Motor neuron (in vitro differentiated cells): ENCODE data around the gene IRF9. TPM values are rescaled to one million over a fixed set of nuclear protein-coding genes. Genes with fewer than 3 reads are reported as not detected.

Source experiments
- ATAC-seq, 8 experiments: fragments of 200-7000 bp; cut with Tn5 transposase; replicated peaks in 6 of 8; 2 replicates each; pipeline ENCODE4 v1.8.0; 2021; ENCODE audit warnings: mild to moderate bottlenecking in 8 of 8, moderate library complexity in 8 of 8
- H3K27ac ChIP-seq, 2 donors: fragments of 250-450 bp; sonication (Bioruptor Pico); 2 replicates each; pipeline ENCODE4 v1.9.0; 2021; ENCODE audit warnings: antibody characterized with exemption in 2 of 2, mild to moderate bottlenecking in 2 of 2, moderate library complexity in 1 of 2
- H3K4me1 ChIP-seq, 2 donors: fragments of 250-450 bp; sonication (Bioruptor Pico); replicated peaks in 1 of 2; 2 replicates each; pipeline ENCODE4 v1.6.1; 2021; ENCODE audit warnings: antibody characterized with exemption in 2 of 2, mild to moderate bottlenecking in 2 of 2, moderate library complexity in 1 of 2
- H3K4me3 ChIP-seq, 5 donors: fragments of 250-450 bp; sonication (Bioruptor Pico); 2 replicates each; pipeline ENCODE4 v1.9.0; 2021; ENCODE audit warnings: antibody characterized with exemption in 5 of 5, mild to moderate bottlenecking in 5 of 5, moderate library complexity in 4 of 5
- WGBS, 10 experiments: fragments of 450-650 bp; shearing (Covaris generic); methylation state at CpG; one replicate each; pipeline ENCODE4 v1.0.0; 2022; 5-methylcytosine and 5-hydroxymethylcytosine counted together
- in situ Hi-C, 9 experiments: fragments of 400-800 bp; cut with MboI; loops; one replicate each; pipeline ENCODE4 v1.15.0; 2021; ENCODE audit warnings: low sequenced_read_pairs in 9 of 9, low pct_unique_long_range_greater_than_20kb in 2 of 9; ENCODE audit not compliant: unreplicated experiment in 9 of 9
- total RNA-seq, 8 experiments: library from RNA; unstranded; fragments of 300-600 nt; gene quantifications; 2 replicates each; pipeline versions ENCODE4 v1.2.3 to v1.2.4, GENCODE V29; 2022

IRF9 gene
- total RNA-seq, 8 experiments from 2014 or later = 6.6 to 151 (median 34.7) TPM

- in situ Hi-C loops = no loop called here
- ATAC-seq = no peak
- Histone ChIP-seq H3K27ac (no peak overlapping the region), H3K4me3 (peak overlapping the region in 4 of 5 donors; percentile 57 to 87 (median 69)), H3K4me1 (peaks cover 11 to 14% of the 10 kb centered on the region in 2 donors)
- 94% methylated on average over 2 of the region's 2 CpGs; no CpG with 5 or more reads in 9 of the 10 experiments for WGBS, 10 experiments
Measured at GRCh38 chr14:24187539-24187915, 26.5 kb downstream of the IRF9 start.

- in situ Hi-C loops = no loop called here
- 0 to 4% (median 0%) methylated on average over 1 to 17 of the region's 65 CpGs for WGBS, 10 experiments
- Histone ChIP-seq H3K4me1 (peaks cover 11 to 14% of the 10 kb centered on the region in 2 donors), H3K27ac (peak within 1 kb of the TSS; percentile 83 to 94), H3K4me3 (peak within 1 kb of the TSS; percentile 57 to 87 (median 72))
- ATAC-seq = peak; percentile 90 to 96 (median 94)
Measured at GRCh38 chr14:24188251-24189058, 27.4 kb downstream of the IRF9 start, which contains the start of gene IPO4. IPO4 (minus strand) TSS chr14:24188816; CDS start chr14:24188787, 29 bp downstream.

- WGBS, 10 experiments = 0 to 17% (median 0%) methylated on average over 1 to 3 of the region's 3 CpGs; no CpG with 5 or more reads in 2 of the 10 experiments
- in situ Hi-C loops = no loop called here
- peak overlapping the region in 1 of 2 donors; percentile 25 for H3K27ac ChIP-seq
Measured at GRCh38 chr14:24189059-24189375, 28.0 kb downstream of the IRF9 start.

GRCh38 chr14:24189460-24189859 lies 28.4 kb downstream of the IRF9 start:
- Histone ChIP-seq H3K4me3 (no peak overlapping the region), H3K4me1 (peaks cover 13 to 18% of the 10 kb centered on the region in 2 donors), H3K27ac (peak overlapping the region in 1 of 2 donors; percentile 25)
- ATAC-seq = no peak
- in situ Hi-C loops = no loop called here
- WGBS, 10 experiments = 68 to 100% (median 91%) methylated on average over 1 to 6 of the region's 9 CpGs; no CpG with 5 or more reads in 2 of the 10 experiments

More at GRCh38 chr14:24189059-24189375, 28.0 kb downstream of the IRF9 start:
- Histone ChIP-seq H3K4me3 (peak overlapping the region; percentile 57 to 87 (median 72)), H3K4me1 (peaks cover 11 to 14% of the 10 kb centered on the region in 2 donors)
- no peak for ATAC-seq

GRCh38 chr14:24190416-24190815 lies 29.4 kb downstream of the IRF9 start:
- WGBS, 10 experiments = 75 to 100% (median 91%) methylated on average over 1 to 5 of the region's 10 CpGs; no CpG with 5 or more reads in 2 of the 10 experiments
- in situ Hi-C loops = no loop called here
- ATAC-seq = no peak
- peaks cover 16 to 23% of the 10 kb centered on the region in 2 donors for H3K4me1 ChIP-seq
- no peak overlapping the region for H3K4me3 ChIP-seq
- H3K27ac ChIP-seq = no peak overlapping the region

- ATAC-seq = no peak
- in situ Hi-C loops = no loop called here
- 89 to 100% (median 100%) methylated on average over 1 to 6 of the region's 15 CpGs; no CpG with 5 or more reads in 2 of the 10 experiments for WGBS, 10 experiments
- Histone ChIP-seq H3K4me3 (no peak overlapping the region), H3K4me1 (peaks cover 19 to 26% of the 10 kb centered on the region in 2 donors), H3K27ac (no peak overlapping the region)
Measured at GRCh38 chr14:24192933-24193332, 31.9 kb downstream of the IRF9 start.

- H3K4me3 ChIP-seq = peak overlapping the region; percentile 76 to 82 (median 79)
- ATAC-seq = no peak
- peaks cover 16 to 21% of the 10 kb centered on the region in 2 donors for H3K4me1 ChIP-seq
- in situ Hi-C loops = no loop called here
- peak overlapping the region in 1 of 2 donors; percentile 100 for H3K27ac ChIP-seq
- 60 to 100% (median 88%) methylated on average over 1 to 5 of the region's 7 CpGs for WGBS, 10 experiments
Measured at GRCh38 chr14:24194186-24194872, 33.3 kb downstream of the IRF9 start.

GRCh38 chr14:24194873-24195185 lies 33.8 kb downstream of the IRF9 start:
- H3K27ac ChIP-seq = peak overlapping the region; percentile 99 to 100
- in situ Hi-C loops = no loop called here
- peak overlapping the region; percentile 76 to 82 (median 79) for H3K4me3 ChIP-seq
- peaks cover 14 to 19% of the 10 kb centered on the region in 2 donors for H3K4me1 ChIP-seq
- ATAC-seq = no peak
- WGBS, 10 experiments = 80 to 100% (median 92%) methylated on average over 1 to 3 of the region's 8 CpGs; no CpG with 5 or more reads in 7 of the 10 experiments

GRCh38 chr14:24195186-24196070 lies 34.4 kb downstream of the IRF9 start, which contains the start of gene TM9SF1:
TM9SF1 (minus strand) TSS chr14:24195441; CDS start chr14:24195019, 422 bp downstream.
- Histone ChIP-seq H3K4me1 (peaks cover 14 to 19% of the 10 kb centered on the region in 2 donors), H3K27ac (peak within 1 kb of the TSS; percentile 99 to 100), H3K4me3 (peak within 1 kb of the TSS; percentile 76 to 82 (median 79))
- in situ Hi-C loops = no loop called here
- peak; percentile 87 to 94 (median 92) for ATAC-seq
- 0 to 3% (median 1%) methylated on average over 2 to 15 of the region's 89 CpGs; no CpG with 5 or more reads in 7 of the 10 experiments for WGBS, 10 experiments

- 17 to 100% (median 45%) methylated on average over 2 to 24 of the region's 33 CpGs for WGBS, 10 experiments
- in situ Hi-C loops = no loop called here
- Histone ChIP-seq H3K4me1 (peaks cover 14 to 19% of the 10 kb centered on the region in 2 donors), H3K27ac (peak overlapping the region; percentile 99 to 100), H3K4me3 (peak overlapping the region; percentile 76 to 82 (median 79))
- ATAC-seq = peak; percentile 2 to 17 (median 8)
Measured at GRCh38 chr14:24196071-24197055, 35.3 kb downstream of the IRF9 start.

- 33 to 100% (median 93%) methylated on average over 1 to 2 of the region's 2 CpGs; no CpG with 5 or more reads in 1 of the 10 experiments for WGBS, 10 experiments
- in situ Hi-C loops = no loop called here
- Histone ChIP-seq H3K27ac (no peak overlapping the region), H3K4me3 (peak overlapping the region in 4 of 5 donors; percentile 76 to 82 (median 78)), H3K4me1 (peaks cover 14 to 19% of the 10 kb centered on the region in 2 donors)
- ATAC-seq = no peak
Measured at GRCh38 chr14:24197056-24197450, 36.0 kb downstream of the IRF9 start.
